K562 (cell line): ENCODE results near the gene ZDHHC24. TPM values are rescaled to one million over a fixed set of nuclear protein-coding genes. Genes with fewer than 3 reads are reported as not detected.

Experiments
- ATAC-seq: fragments of 200-7000 bp; cut with Tn5 transposase; 3 replicates; pipeline ENCODE4 v1.9.1; 2020; ENCODE audit warnings: moderate library complexity
- BruUV-seq: library from RNA; stranded (reverse); fragments of 400-500 nt; replicated peaks from 2 replicates; lab custom pipeline; 2021; lab: Mats Ljungman, UMichigan
- CTCF ChIA-PET: fragments of 300-600 bp; formaldehyde crosslinking; extraction: SDS; loops from one replicate; lab custom pipeline; 2021; ENCODE audit warnings: low intra/inter-chr PET ratio; lab: Yijun Ruan, JAX
- POLR2A ChIA-PET: fragments of 300-600, 350-650 bp; sonication (Branson Sonifier 250); formaldehyde crosslinking; extraction: SDS; loops from one replicate; lab custom pipeline; 2021; ENCODE audit warnings: antibody characterized with exemption, inconsistent platforms; lab: Yijun Ruan, JAX
- DNase-seq, 4 experiments: peaks; one replicate each; pipeline versions ENCODE4 v3.0.0 to v3.0.0-alpha.2; 2011 to 2018; ENCODE audit warnings: low spot score in 3 of 4, mixed read lengths in 3 of 4; ENCODE audit errors: extremely low read depth in 1 of 4
- FAIRE-seq: peaks from 2 replicates; lab custom pipeline; 2011; peaks lifted over from hg19 to GRCh38; lab: Jason Lieb, UNC
- H2AFZ ChIP-seq: 2 replicates; pipeline ENCODE4 v1.6.0; 2011; ENCODE audit warnings: low read depth, low read length, control low read depth, inconsistent platforms
- H3K27ac ChIP-seq: fragments of 200-600 bp; 3 replicates; pipeline ENCODE4 v1.8.0; 2011; ENCODE audit warnings: low read depth, mild to moderate bottlenecking, control low read depth, inconsistent platforms, low read length, moderate library complexity, mixed read lengths; ENCODE audit errors: extremely low read depth
- H3K27me3 ChIP-seq, 2 experiments: fragments of 300-600 bp in 1 of 2; 2 replicates in 1 of 2; 3 replicates in 1 of 2; pipeline versions ENCODE4 v1.6.0 to v1.8.0; 2011; ENCODE audit warnings: inconsistent platforms in 2 of 2, low read length in 2 of 2, mild to moderate bottlenecking in 1 of 2, mixed read lengths in 1 of 2, moderate library complexity in 1 of 2; ENCODE audit not compliant: control insufficient read depth in 2 of 2, insufficient read depth in 2 of 2
- H3K36me3 ChIP-seq: fragments of 300-600 bp; 3 replicates; pipeline ENCODE4 v1.8.0; 2011; ENCODE audit warnings: mild to moderate bottlenecking, low read length, inconsistent platforms; ENCODE audit not compliant: control insufficient read depth, insufficient read depth
- H3K4me1 ChIP-seq, 2 experiments: fragments of 200-600 bp in 1 of 2; replicated peaks in 1 of 2; 2 replicates in 1 of 2; 3 replicates in 1 of 2; pipeline versions ENCODE4 v1.5.1 to v1.8.0; 2011; ENCODE audit warnings: inconsistent platforms in 2 of 2, low read length in 2 of 2, mild to moderate bottlenecking in 1 of 2, mixed read lengths in 1 of 2, moderate library complexity in 1 of 2; ENCODE audit not compliant: control insufficient read depth in 2 of 2, insufficient read depth in 2 of 2
- H3K4me2 ChIP-seq: 2 replicates; pipeline ENCODE4 v1.6.1; 2011; ENCODE audit warnings: low read length, control low read depth, inconsistent platforms, mixed read lengths; ENCODE audit not compliant: insufficient read depth
- H3K4me3 ChIP-seq: fragments of 200-600 bp; sonication (generic), shearing (Covaris generic); 2 replicates; pipeline ENCODE4 v1.5.1; 2016; ENCODE audit warnings: control low read depth, inconsistent platforms
- H3K79me2 ChIP-seq: fragments of 200-600 bp; 3 replicates; pipeline ENCODE4 v1.8.0; 2011; ENCODE audit warnings: low read length, inconsistent platforms; ENCODE audit not compliant: control insufficient read depth, insufficient read depth
- H3K9ac ChIP-seq, 2 experiments: 2 replicates each; pipeline versions ENCODE4 v1.6.0 to v1.6.1; 2011; ENCODE audit warnings: low read depth in 2 of 2, low read length in 2 of 2, control low read depth in 1 of 2, inconsistent platforms in 1 of 2, mild to moderate bottlenecking in 1 of 2, mixed read lengths in 1 of 2; ENCODE audit not compliant: insufficient read depth in 1 of 2
- H3K9me1 ChIP-seq: one replicate; pipeline ENCODE4 v1.6.0; 2011; ENCODE audit warnings: inconsistent platforms, mild to moderate bottlenecking, low read length, moderate library complexity; ENCODE audit not compliant: control insufficient read depth, insufficient read depth
- H3K9me3 ChIP-seq: replicated peaks from 2 replicates; pipeline ENCODE4 v1.5.1; 2011; ENCODE audit warnings: low read depth, low read length, inconsistent platforms; ENCODE audit not compliant: control insufficient read depth, insufficient read depth
- H4K20me1 ChIP-seq: replicated peaks from 2 replicates; pipeline ENCODE4 v1.6.1; 2011; ENCODE audit warnings: low read length, inconsistent platforms, mixed read lengths; ENCODE audit not compliant: control insufficient read depth, insufficient read depth
- BRCA1 ChIP-seq, 2 experiments: fragments of 450-650 bp in 1 of 2; sonication (generic) in 1 of 2; formaldehyde crosslinking in 1 of 2; IDR thresholded peaks; 2 replicates each; pipeline versions ENCODE4 v1.5.0 to v1.6.1; 2017 to 2020; ENCODE audit warnings: mild to moderate bottlenecking in 1 of 2, missing genetic modification reagents in 1 of 2
- JUNB ChIP-seq: fragments of 450-650 bp; formaldehyde crosslinking; conservative IDR thresholded peaks from 2 replicates; pipeline ENCODE4 v1.4.0; 2020; ENCODE audit warnings: mild to moderate bottlenecking
- KAT7 ChIP-seq: sonication (generic); formaldehyde crosslinking; IDR thresholded peaks from 2 replicates; pipeline ENCODE4 v1.8.0; 2022; ENCODE audit warnings: missing genetic modification reagents, mild to moderate bottlenecking, borderline replicate concordance
- MIER1 ChIP-seq: fragments of 450-650 bp; IDR thresholded peaks from 2 replicates; pipeline ENCODE4 v1.6.1; 2016; ENCODE audit warnings: antibody characterized with exemption, mild to moderate bottlenecking, low read depth
- NFXL1 ChIP-seq: fragments of 450-650 bp; formaldehyde crosslinking; IDR thresholded peaks from 2 replicates; pipeline ENCODE4 v1.4.0; 2021; ENCODE audit warnings: mild to moderate bottlenecking
- ZBTB7A ChIP-seq: IDR thresholded peaks from 2 replicates; pipeline ENCODE4 v1.6.1; 2011; ENCODE audit warnings: low read depth, mild to moderate bottlenecking, low read length, moderate library complexity, borderline replicate concordance; ENCODE audit not compliant: control insufficient read depth
- WGBS: fragments of 100-300 bp; shearing (Covaris generic); methylation state at CpG from one replicate; pipeline ENCODE4 v1.1.6; 2016; ENCODE audit warnings: low coverage, mixed read lengths; ENCODE audit not compliant: insufficient coverage; ENCODE audit errors: missing lambda C conversion rate; 5-methylcytosine and 5-hydroxymethylcytosine counted together
- in situ Hi-C: fragments of 300-500 bp; cut with MboI; formaldehyde crosslinking; loops from 4 replicates; pipeline ENCODE4 v1.15.0; 2018; ENCODE audit warnings: inconsistent platforms, mixed read lengths
- intact Hi-C: fragments of 100-400 bp; cut with micrococcal nuclease; formaldehyde crosslinking; loops from 2 replicates; pipeline ENCODE4 v1.14.2; 2022
- polyA plus RNA-seq, 8 experiments: library from polyadenylated mRNA; depleted of rRNA in 4 of 8; stranded (reverse) in 5 of 8; unstranded in 3 of 8; fragments of >200 nt; fragmentation: Nextera tagmentation in 2 of 8; fragmentation: Illumina TruSeq in 1 of 8; extraction: Ambion mirVana in 2 of 8; extraction: Trizol in 1 of 8; gene quantifications; 2 replicates each; pipeline versions ENCODE4 v1.2.1 to v1.2.3, GENCODE V29; 2011 to 2014; ENCODE audit warnings: inconsistent platforms in 1 of 8, missing spikeins in 1 of 8
- total RNA-seq, 7 experiments: library from RNA; depleted of rRNA in 6 of 7; stranded (reverse); fragments of >200 nt in 6 of 7; fragmentation: Illumina TruSeq in 2 of 7; extraction: Trizol in 2 of 7; gene quantifications; 2 replicates each; pipeline versions ENCODE4 v1.2.1 to v1.2.3, GENCODE V29; 2011 to 2021; ENCODE audit warnings: low replicate concordance in 1 of 7

Gene ZDHHC24
- total and polyA plus RNA-seq, 9 of the 15 experiments (the other 6 are each of a cell fraction or from before 2014, with no cell fraction given), result 0.45 to 11.2 (median 2.7) TPM

DNA sequence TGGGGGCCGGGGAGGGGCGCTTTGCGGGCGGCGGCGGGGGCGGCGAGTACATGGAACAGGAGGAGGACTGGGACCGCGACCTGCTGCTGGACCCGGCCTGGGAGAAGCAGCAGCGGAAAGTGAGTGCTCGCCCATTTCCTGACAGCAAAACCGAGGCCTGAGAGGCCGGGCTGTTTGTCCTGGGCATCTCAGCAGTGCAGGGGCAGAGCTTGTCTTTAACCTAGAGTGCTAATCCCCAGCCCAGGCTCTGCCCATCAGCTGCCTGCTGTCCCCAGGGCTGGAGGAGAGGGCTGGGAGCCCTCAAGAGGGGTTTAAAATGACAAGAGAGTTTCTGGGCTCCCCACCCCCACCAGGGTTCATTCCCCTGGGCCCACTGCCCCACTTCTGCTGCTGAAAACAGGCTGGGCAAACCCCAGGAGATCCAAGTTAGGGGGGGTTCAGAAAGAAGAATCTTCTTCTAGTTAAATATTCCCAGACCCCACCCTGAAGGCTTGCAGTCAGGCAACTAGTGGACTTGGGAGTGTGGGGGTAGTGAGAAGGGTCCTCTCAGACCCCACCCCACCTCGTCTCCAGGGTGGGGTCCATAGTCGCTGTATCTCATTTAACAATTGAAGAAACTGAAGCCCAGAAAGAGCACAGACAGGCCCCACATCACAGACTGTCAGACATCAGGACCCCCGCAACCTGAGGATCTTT is 1.3 kb upstream of the ZDHHC24 start:
- peaks cover 0 to 38% of the 10 kb centered on the region in 2 experiments; a peak in 4 of 5 replicates for H3K4me1 ChIP-seq
- H3K27ac ChIP-seq, result no peak overlapping the region
- no peaks in the 10 kb centered on the region for H4K20me1 ChIP-seq
- no peak overlapping the region for H3K4me2 ChIP-seq
- no peaks in the 10 kb centered on the region for H3K9me3 ChIP-seq
- H3K9ac ChIP-seq, result 0 out of 4 replicates have a peak overlapping the region, but pooled peaks of 1 of the 2 experiments have one; percentile 98
- WGBS, result 43% methylated on average over 5 of the region's 18 CpGs
- ChIA-PET POLR2A (interaction anchor here (0.6 to 1.6 kb wide), 4 partner anchors 15 to 131 kb away, joined by 3 to 7 read pairs (median 6); partner anchors contain the start of gene RBM4B), CTCF (no interaction called here)
- peaks cover 0 to 4% of the 10 kb centered on the region in 2 experiments; a peak in 1 of 5 replicates for H3K27me3 ChIP-seq
- no peak overlapping the region for H3K4me3 ChIP-seq
- TF ChIP-seq MIER1 (peak; percentile 56; the same call in 1 of the 2 replicates), ZBTB7A (peak; percentile 60), KAT7 (CRISPR knock-in tag) (0 out of 2 replicates have a peak, but pooled peaks have one; percentile 26), BRCA1 (IDR thresholded peaks at IDR 0.05) (no peak), BRCA1 (CRISPR knock-in tag; IDR thresholded peaks at IDR 0.05) (no peak), NFXL1 (CRISPR knock-in tag) (no peak), JUNB (no peak)
- intact Hi-C loops, result no loop called here
- ATAC-seq (no peak), FAIRE-seq (no peak), DNase-seq (no peak)
- H3K36me3 ChIP-seq, result peaks cover 5% of the 10 kb centered on the region; the same call in 1 of the 3 replicates
- H3K9me1 ChIP-seq, result no peaks in the 10 kb centered on the region
- peaks cover 6% of the 10 kb centered on the region; the same call in 1 of the 3 replicates for H3K79me2 ChIP-seq
- in situ Hi-C loops, result no loop called here
- no peak overlapping the region for H2AFZ ChIP-seq
- BruUV-seq, result no TSS peak
